A673 (cell line): Measurements from ENCODE around the gene MVB12B.

Source experiments
- CTCF ChIP-seq: fragments of 300-800, 200-600 bp; sonication (generic); conservative IDR thresholded peaks from 2 replicates; pipeline ENCODE4 v1.5.1; 2017; ENCODE audit warnings: low read depth, mild to moderate bottlenecking, antibody characterized with exemption, low read length, moderate library complexity, mixed read lengths
- EZH2 ChIP-seq: fragments of 200-600 bp; sonication (generic); IDR thresholded peaks from 2 replicates; pipeline ENCODE4 v1.6.1; 2017; ENCODE audit warnings: borderline replicate concordance, low read depth, mild to moderate bottlenecking, mixed read lengths, antibody characterized with exemption, low read length; ENCODE audit not compliant: poor library complexity, severe bottlenecking

DNA sequence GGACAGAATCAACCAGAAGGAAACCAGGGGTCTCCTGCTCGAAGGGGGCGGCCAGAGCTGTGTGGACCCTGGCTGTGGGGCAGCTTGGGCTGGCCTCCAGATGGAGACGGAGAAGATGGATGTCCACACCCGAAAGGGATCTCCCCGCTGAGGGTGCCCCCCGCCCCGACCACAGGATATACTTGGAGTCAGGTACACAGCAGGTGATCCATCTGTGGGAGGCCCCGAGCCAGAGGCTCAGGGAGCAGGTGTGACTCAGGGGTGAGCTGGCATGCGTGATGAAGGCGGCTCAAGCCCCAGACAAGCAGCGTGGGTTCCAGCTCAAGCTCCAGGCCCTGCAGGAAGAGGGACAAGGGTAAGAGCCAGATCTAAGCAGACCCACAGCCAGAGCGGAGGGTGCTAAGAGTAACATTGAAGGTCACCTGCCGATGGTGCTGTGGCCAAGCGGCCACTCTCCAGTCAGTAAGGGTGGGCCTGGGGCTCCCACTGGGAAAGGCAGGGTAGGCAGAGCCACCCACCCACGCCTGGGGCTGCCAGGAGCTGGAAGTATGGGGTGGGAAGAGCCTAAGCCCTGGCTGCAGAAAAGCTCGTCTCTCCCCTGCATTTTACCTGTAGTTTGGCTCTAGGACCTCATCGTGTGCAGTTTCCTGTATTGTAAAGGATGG is 30.6 kb upstream of the MVB12B start:
- TF ChIP-seq CTCF (no peak), EZH2 (no peak)
